Iris pigment epithelial cell (primary cell): ENCODE measurements around the gene RMND5A.

Experiments used
- DNase-seq: peaks from one replicate; pipeline ENCODE4 v3.0.0-alpha.2; 2011; ENCODE audit warnings: low read depth

Gene RMND5A

DNA sequence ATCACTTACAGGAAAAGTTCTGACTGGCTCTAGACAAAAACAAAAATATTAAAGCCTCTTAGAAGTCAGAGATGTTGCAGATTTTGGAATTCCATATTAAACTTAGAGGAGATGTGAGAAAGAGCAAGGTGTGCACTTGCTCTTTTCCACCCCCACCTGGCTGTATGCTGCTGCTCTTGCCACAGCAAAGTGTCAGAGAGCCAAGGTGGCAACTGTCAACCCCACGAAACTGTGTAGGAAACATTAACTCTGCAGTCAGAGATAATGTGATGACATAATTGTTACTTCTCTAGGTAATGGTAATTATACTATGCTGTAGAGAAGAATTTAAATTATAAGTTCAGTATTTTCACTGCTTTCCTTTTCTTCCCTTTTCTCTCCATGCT is 45.2 kb downstream of the RMND5A start:
- no peak for DNase-seq

DNA sequence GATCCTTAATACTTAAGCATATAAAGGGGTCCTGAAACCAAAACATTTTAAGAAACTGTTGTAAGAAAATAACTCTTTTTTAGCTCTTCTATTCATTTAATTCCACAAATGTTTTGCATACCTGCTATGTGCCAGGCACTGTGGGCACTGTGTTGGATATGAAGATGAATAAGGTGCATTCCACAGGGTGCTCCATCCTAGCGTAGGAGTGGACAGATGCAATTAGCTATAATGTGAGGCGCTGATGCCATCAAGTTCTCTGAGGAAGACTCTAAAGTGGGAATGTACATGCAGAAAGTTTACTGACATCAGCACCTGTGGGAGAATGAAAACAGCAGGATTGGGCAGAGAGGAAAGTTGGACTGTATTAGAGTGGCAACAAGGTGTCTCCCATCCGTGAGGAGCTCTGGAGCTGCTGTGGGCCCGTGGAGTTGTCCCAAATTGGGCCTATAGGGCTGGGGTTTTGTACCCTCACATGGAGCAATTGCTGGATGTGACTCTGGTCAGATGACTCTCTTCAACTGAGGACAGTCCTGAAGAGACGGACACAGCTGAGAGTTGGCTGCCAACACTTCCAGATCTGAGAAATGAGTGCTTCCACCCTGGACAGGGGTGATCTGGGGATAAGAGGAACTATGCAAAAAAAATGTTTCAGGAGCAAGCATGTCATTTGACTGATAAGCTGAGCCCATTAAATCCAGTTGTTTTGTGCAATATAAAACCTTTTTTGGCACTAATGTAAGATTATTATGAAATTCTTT is 48.3 kb downstream of the RMND5A start:
- no peak for DNase-seq

DNA sequence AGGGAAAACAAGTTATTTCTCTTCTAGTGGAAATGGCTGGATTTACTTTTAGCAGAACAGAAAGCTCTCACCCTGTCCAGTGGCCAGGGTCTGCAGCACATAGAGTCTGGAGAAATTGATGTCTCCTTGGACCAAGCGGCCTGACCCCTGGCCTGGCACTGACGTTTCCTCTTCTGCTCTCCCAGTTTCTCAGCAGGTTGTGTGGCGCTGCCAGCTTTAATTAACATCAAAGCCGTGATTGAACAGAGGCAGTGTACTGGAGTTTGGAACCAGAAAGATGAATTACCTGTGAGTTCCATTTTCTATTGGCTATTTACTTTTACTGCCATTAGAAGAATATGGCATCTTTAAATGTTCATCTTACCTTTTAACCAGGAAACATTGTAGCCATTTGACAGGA is 49.7 kb downstream of the RMND5A start:
- DNase-seq, result no peak

DNA sequence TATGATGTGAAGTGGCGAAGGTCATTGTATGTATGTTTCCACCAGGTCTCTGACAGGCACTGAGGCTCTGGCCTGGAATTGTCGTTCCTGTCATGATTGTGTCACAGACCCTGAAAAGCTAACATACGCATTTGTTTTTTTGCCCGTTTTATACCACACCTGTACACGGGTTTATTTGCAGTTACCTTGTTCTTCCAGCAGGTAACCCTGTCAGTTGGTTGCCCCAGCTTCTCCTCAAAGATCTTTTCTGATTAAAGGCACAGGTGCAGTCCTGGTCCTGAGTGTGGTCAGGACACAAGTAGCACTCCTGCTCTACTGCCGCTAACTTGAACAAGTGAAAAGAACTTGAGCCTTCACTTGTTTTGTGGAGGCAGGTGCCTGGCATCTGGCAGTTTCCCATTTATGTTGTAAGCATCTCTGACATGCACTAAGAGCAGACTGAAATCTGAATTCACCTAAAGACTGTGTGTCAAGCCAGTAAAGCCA is 50.8 kb downstream of the RMND5A start:
- no peak for DNase-seq

DNA sequence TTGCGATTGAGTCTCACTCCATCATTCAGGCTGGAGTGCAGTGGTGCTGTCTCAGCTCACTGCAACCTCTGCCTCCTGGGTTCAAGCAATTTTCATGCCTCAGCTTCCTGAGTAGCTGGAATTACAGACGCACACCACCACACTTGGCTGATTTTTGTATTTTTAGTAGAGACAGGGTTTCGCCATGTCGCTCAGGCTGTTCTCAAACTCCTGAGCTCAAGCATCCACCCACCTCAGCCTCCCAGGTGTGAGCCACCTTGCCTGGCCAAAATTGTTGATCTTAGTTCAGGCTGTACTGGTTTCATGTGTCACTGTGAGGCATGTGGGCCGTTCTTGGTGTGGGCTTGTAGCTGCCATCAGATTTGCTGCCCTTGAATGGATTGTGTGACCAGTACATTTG is 52.5 kb downstream of the RMND5A start:
- DNase-seq, result no peak

DNA sequence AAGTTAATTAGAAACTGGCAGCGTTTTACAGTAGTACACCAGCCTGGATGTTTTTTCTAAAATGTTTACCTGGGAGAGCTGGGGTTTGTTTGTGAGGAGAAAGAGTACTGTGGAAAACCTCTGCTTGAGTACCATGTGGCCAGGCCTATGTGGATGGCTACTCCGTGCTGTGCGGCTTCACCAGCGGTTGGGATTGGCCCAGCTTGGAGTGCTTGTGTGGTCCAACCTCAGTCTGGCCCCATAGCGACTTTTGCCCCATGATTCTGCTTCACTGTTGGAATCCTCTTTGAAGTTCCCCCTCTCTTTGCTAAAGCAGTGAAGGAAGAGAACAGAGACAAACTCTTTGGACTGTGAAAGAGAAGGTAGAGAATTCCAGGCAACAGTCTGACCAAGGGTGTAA is 54.8 kb downstream of the RMND5A start:
- DNase-seq, result no peak

DNA sequence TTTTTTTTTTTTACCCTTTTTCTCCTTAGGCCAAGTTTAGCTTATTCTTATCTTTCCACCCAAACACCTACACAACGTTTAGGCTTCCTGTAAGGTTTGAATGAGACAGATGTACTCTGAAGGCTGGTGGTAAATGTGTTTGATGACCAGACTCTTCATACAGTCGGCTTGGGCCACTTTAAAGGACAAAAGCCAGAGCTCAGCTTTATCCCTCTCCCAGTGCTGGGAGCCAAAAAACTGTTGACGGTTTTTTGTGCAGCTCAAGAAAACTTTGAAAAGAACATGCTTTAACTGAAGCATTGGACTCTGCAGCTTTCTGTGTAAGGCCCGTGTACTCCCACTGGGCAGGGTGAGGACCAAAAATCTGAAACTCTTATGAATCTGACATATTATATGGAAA is 55.2 kb downstream of the RMND5A start:
- no peak for DNase-seq

DNA sequence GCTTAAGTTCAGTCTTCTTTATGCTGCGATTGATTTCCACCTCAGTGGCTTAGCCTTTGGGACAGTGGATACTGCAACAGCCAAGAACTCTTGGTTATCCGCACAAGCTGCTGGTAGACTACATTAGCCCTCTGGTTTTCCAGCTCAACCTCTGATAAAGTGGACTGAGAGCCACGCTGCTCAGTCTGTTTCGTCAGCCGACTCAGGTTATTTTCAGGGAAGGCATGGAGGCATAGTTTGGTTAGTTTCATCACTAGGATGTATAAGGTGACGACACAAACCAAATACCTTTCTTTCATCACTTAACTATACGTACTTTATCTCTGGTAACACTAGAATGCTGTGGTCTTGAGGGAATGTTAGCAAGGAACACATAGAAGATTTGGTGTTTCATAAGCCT is 56.4 kb downstream of the RMND5A start:
- DNase-seq, result no peak

DNA sequence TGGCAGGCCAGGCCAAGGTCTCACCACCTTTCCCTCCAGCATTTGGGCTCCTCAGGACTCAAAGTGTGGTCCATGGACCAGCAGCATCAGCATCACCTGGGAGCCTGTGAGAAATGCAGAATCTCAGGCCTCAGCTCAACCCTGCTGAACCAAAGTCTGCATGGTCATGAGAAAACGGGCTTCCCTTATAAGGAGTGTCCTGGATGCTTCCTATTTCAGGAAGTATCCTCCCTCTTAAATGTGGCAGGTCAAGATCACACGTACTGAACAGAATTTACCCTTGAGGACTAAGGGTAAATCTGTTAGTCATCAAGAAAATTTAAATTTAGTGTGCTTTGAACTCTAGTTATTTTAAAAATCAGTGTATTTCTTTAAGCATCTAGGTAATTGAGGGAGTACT is 58.9 kb downstream of the RMND5A start:
- DNase-seq, result no peak

DNA sequence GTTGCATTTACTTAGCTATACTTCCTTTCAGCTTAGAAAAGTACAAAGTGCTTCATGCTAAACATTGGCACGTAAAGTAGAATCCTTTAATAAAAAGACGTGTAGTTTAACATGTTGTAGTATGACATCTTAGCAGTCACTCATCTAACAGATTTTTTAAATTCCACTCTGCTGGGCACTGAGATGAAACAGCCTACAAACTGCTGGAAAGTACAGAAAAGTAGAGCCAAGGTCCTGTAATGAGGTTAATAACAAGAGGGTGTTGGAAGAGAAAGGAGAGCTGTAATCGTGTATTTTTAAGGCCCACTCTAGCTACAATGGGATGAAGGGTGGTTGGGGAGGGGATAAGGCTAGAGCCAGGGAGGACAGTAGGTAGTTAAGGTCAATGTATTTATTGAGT is 59.9 kb downstream of the RMND5A start:
- no peak for DNase-seq

DNA sequence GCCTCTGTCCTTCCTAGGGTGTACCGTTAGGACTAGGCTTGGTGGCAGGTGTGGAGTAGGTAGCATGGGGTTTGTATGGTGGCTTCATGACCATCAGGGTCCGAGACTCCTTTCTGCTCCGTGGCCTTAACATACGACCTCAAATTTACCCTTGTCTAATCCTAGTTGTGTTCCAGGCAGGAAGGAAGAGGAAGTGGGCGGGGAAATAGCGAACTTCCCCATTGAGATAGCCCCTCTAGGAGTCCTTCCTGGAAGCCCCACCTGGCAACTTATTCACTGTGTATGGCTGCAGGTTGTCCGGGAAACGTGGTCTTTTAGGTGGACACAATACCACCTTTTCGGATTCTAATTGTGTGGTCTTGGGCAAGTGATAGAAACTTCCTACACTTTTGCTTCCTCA is 61.3 kb downstream of the RMND5A start:
- no peak for DNase-seq

DNA sequence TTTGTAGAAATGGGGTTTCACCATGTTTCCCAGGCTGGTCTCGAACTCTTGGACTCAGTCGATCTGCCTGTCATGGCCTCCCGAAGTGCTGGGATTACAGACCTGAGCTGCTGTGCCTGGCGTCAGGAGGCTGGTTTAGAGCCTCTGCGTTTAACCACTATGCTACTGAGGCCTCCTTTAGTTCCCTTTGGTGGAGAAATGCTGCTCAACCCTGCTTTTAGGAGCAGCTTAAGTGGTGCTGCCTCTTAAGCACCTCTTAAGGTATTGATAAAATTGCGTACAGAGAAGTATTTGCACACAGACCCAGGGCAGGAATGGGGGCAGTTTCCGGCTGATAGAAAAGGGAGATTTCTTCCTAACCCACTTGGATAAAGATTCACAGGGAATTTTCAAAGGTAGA is 62.7 kb downstream of the RMND5A start:
- DNase-seq, result no peak

DNA sequence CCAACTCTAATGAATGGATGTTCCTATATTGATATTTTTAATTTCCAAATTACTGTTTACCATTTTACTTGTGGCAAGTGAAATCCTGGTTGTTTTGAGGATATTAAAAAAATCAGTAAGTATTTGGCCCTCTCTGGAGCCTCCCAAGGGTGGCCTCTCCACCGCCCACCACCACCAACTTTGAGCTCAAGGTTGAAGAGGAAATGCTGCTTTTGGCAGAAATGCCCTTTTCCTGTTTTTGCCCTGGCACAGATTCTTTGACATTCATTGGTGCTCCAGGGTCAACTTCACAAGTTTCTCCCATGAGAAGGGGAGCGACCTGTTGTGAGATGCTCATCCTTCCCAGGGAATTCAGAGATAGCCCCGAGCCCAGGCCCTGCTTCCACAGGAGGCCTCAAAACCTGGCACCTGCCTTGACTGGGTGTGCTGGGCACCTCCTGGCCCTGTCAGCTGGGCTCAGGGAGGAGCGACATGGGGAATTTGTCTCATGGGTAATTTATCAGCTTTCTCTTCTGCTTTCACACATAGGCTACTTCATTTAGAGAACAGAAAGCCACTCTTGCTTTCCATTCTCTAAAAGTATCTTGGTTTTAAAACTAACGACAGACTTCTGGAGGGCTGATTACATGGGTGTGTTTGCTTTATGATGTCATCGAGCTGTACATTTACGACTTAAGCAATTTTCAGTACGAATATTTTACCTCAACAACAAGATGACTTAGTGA is 63.7 kb downstream of the RMND5A start:
- no peak for DNase-seq

DNA sequence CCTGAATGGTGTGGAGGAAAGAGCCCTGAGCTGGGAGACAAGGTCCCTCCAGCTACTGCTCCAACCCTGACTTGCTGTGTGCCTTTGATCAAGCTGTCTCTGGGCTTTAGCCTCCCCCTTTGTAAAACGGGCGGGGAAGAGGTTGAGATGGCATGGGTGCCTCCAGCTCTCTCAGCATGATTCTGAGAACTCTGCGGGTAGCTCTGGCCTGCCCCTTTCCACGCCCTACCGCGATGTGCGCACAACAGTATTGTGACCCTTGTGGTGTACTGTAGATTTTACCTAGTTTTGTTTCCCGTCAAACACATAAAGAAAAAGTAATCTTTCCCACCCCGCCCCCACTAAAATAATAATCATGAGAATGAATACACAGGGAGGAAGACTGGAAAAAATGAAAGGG is 65.4 kb downstream of the RMND5A start:
- DNase-seq, result no peak

DNA sequence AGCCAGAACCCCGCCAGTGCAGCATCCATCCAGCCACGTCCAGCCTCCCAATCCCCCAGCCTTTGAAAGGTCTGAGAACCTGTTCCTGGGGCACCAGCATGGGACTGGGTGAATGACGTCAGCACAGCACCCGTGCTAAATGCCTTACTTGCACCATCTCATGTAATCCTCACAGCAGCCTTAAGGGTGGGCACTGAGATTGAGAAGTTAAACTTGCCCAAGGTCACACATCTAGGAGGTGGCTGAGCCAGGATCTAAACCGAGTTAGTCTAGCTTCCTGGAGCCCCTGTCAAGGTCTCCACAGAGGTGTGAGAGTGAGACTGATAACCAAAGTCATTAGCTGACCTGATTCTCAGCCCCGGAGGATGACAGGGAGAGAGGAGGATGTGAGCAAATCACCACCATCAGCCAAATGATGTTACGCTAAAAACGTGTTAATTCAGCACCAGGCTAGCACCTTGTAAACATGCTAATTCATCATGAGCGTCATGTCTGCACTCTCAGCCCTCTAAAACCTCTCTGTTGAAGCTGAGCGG is 66.0 kb downstream of the RMND5A start:
- DNase-seq, result no peak

DNA sequence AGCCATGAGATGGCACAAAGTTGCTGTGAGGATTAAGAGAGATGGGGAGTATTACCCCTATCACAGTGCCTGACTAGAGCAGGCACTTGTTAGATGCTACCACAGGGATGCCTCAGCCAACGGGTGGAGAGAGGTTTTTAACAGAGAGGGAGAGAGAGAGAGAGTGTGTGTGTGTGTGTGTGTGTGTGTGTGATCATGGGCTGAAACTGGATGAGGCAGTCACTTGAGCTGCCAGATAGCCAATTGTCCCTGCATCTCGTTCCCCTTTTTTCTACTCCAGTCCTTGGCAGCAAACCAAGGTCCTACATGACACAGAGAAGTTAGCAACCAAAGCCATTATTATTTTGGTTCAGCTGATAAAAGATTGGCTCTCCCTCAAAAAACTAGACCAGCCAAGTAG is 67.6 kb downstream of the RMND5A start:
- DNase-seq, result no peak

DNA sequence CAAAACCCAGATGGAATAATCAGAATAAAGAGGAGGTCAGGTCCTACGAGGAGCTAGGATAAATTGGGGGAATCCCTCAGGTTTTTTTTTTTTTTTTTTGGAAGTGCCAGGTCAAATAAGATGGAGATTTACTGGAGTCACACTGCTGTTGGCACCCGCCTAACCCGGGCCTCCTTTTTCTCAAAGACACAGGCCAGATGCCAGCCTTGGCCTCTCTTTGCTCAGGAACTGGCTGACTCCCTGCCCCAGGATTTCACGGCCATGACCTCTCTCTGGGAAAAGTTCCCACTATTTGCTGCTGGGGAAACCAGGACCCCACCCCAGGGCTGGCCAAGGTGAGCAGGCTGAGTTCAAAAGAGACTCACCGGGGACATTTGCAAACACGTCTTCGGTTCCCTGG is 68.1 kb downstream of the RMND5A start:
- DNase-seq, result no peak

DNA sequence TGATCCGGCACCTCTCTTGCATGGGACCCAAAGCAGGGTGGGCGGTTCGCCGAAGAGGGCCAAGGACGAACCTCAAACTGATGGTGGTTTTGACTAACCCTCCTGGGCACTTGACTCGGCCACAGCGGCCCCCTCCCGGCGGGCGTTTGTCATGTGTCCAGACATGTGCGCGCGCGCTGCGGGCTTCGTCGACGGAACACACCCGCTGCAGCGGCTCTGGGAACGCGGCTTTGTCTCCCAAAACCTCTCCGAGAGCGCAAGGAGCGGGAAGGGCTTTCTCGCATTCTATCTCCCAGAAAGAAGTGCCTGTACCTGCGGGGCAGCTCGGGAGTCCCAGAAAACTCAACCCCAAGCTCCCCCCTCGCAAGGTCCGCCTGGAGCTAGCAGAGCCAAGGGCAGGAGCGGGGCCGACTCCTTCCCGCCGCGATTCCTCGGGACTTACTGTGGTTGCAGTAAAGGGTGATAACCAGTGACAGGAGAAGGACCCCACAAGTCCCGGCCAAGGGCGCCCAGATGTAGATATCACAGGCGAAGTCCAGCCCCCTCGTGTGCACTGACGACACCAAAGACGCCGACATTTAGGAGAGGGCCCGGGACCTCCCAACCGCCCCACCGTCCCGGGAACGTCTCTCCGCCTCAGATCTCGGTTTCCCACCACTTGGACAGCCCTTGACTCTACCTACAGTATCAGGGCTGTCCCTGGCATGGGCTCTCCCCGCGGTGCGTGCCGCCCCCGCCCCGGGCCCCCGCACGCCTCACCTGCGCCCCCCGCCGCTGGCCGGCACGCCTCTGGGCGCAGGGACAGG is 69.0 kb downstream of the RMND5A start:
- no peak for DNase-seq

DNA sequence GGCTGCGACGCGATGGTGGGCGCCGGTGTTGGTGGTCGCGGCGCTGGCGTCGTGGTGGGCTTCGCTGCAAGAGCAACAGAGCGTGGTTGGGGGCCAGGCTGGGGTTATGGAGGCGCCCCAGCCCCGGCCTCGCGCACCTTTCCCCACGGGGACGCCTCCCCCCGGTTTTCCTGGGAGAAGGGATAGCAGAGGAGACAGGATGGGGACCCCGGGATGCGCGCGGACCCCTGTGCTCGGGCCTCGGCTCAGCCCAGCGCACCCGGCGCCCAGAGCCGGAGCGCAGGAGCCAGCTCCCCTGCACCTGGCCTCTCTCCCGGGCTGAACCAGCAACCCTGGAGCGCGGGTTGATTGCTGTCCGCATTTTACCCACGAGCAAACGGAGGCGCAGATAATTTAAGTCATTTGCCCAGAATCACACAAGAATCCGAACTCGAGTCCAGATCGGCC is 69.6 kb downstream of the RMND5A start:
- no peak for DNase-seq

DNA sequence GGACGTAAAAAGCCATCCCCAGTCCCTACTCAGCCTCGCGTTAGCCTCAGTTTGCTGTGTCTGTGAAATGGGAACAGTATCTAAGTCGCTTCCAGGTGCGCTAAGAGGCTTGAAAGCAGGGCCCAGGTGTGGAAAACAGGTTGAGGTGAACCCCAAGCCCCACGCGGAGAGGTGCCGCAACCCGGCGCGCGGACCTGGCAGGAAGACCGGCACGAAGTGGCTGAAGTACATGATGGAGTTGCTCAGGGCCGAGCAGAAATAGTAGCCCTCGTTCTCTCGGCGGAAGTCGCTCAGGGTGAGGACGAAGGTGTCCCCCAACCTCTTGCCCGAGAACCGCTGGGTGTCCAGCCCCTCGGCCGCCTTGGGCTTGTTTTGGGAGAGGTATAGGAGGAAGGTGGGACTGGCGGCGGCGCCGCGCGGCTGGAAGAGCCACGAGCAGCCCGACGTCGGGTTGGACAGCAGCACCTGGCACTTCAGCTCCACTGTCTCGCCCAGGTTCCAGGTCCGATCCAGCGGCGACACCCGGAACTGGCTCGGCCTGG is 70.1 kb downstream of the RMND5A start:
- DNase-seq, result no peak

DNA sequence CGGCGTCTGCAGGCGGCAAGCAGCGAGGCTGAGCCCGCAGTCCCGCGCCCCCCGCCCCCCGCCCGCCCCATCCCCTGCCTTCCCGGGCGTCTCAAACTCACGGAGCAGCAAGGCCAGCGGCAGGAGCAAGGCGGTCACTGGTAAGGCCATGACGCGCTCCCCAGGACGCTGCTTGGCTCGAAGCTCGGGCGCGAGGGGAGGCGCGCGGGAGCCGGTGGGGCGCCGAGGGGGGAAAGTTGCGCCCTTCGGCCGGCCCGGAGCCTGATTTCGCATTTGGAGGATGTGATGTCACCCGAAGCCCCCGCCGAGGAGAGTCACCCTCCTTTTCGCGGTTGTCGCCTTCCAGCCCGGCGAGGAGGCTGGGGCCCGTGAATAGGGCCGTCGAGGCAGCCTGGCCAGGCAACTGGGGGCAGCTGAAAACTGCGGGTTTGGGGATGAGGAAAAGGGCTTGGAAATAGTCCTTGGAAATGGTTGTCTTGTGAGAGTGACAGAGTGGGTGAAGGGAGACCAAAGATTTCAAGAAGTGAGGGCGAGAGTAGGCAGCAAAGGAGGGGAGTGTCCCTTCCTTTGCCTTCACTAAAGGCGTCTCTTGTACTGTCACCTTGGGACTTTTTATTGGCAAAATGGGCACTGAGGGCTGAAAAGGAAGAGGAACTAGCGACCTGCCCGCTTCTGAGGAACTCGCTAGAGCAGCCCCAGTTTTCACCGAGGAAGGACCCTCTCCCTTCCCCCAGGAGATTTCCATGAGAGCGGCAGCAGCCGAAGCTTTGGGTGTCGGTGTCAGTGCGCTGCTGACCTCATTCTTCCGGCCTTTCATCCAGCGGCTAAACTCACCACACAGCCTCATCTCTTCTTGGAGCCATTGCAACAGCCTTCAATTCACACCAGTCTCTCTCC is 70.8 kb downstream of the RMND5A start, which contains the start of gene CD8A:
TSS of gene CD8A (minus strand) at position 238 of the 897 bp plus-strand sequence. CDS start at position 150, 88 bp downstream.
- peak; percentile 60 for DNase-seq
